Spleen (tissue), 11 donors: ENCODE data around the gene TIGIT. TPM values are rescaled to one million over a fixed set of nuclear protein-coding genes. Genes with fewer than 3 reads are reported as not detected.
"Not testable (repeated sequence)": the region's sequence is repeated elsewhere in the genome, so short reads cannot be mapped to it uniquely, and the experiment has no call there.

Experiments
- DNase-seq: peaks from one replicate; pipeline ENCODE4 v3.0.0-alpha.2; 2020
- H3K27ac ChIP-seq, 8 donors: fragments of 200-600 bp; sonication (generic) in 7 of 8; 1 replicate in 4 of 8; 2 replicates in 4 of 8; pipeline versions ENCODE4 v1.5.0 to v1.8.0; 2016 to 2021; ENCODE audit warnings: inconsistent platforms in 4 of 8, mild to moderate bottlenecking in 4 of 8, moderate library complexity in 1 of 8
- H3K27me3 ChIP-seq, 7 donors: fragments of 200-600 bp; sonication (generic) in 6 of 7; replicated peaks in 1 of 7; 1 replicate in 4 of 7; 2 replicates in 3 of 7; pipeline versions ENCODE4 v1.5.0 to v1.8.0; 2016 to 2021; ENCODE audit warnings: inconsistent platforms in 3 of 7, mild to moderate bottlenecking in 1 of 7
- H3K36me3 ChIP-seq, 6 donors: fragments of 200-600 bp; sonication (generic) in 5 of 6; 1 replicate in 4 of 6; 2 replicates in 2 of 6; pipeline versions ENCODE4 v1.5.0 to v1.8.0; 2016 to 2021; ENCODE audit warnings: inconsistent platforms in 2 of 6
- H3K4me1 ChIP-seq, 6 donors: fragments of 200-600 bp; sonication (generic) in 5 of 6; 1 replicate in 3 of 6; 2 replicates in 3 of 6; pipeline versions ENCODE4 v1.5.0 to v1.8.0; 2016 to 2021; ENCODE audit warnings: inconsistent platforms in 3 of 6
- H3K4me3 ChIP-seq, 8 donors: fragments of 200-600 bp; sonication (generic) in 7 of 8; 1 replicate in 4 of 8; 2 replicates in 4 of 8; pipeline versions ENCODE4 v1.5.0 to v1.8.0; 2016 to 2021; ENCODE audit warnings: inconsistent platforms in 4 of 8, mild to moderate bottlenecking in 4 of 8, moderate library complexity in 2 of 8
- H3K9me3 ChIP-seq, 8 donors: fragments of 200-600 bp; sonication (generic) in 7 of 8; 1 replicate in 4 of 8; 2 replicates in 4 of 8; pipeline versions ENCODE4 v1.5.0 to v1.8.0; 2016 to 2021; ENCODE audit warnings: inconsistent platforms in 4 of 8
- CTCF ChIP-seq, 11 experiments: fragments of 200-600 bp in 7 of 11; fragments of 450-650 bp in 4 of 11; sonication (generic) in 4 of 11; IDR thresholded peaks in 8 of 11; conservative IDR thresholded peaks in 3 of 11; 1 replicate in 7 of 11; 2 replicates in 4 of 11; pipeline versions ENCODE4 v1.4.0 to v1.8.0; 2016 to 2021; ENCODE audit warnings: antibody characterized with exemption in 11 of 11, inconsistent platforms in 4 of 11, mild to moderate bottlenecking in 1 of 11
- POLR2A ChIP-seq, 3 donors: fragments of 450-650 bp; IDR thresholded peaks; one replicate each; pipeline ENCODE4 v1.5.1; 2017; ENCODE audit warnings: antibody characterized with exemption in 3 of 3, mild to moderate bottlenecking in 1 of 3
- POLR2AphosphoS5 ChIP-seq, 3 donors: sonication (generic); formaldehyde crosslinking; IDR thresholded peaks; one replicate each; pipeline ENCODE4 v1.5.1; 2017; ENCODE audit warnings: antibody characterized with exemption in 3 of 3
- WGBS, 5 donors: extraction: QIAGEN DNeasy Blood & Tissue Kit in 3 of 5; methylation state at CpG; one replicate each; pipeline versions ENCODE4 v1.1.5 to v1.1.7; 2013 to 2018; 5-methylcytosine and 5-hydroxymethylcytosine counted together
- intact Hi-C: fragments of 100-400 bp; cut with DNase I; formaldehyde crosslinking; loops from one replicate; pipeline ENCODE4 v1.15.0; 2023; ENCODE audit warnings: low total_unique reads
- polyA plus RNA-seq, 3 donors: library from polyadenylated mRNA; stranded (reverse); fragments of 200-250 nt; gene quantifications; one replicate each; pipeline ENCODE4 v1.2.1, GENCODE V29; 2013
- total RNA-seq, 7 donors: library from RNA; depleted of rRNA in 3 of 7; stranded (reverse); fragments of >200 nt in 3 of 7; fragmentation: NEBNext Ultra II Directional in 4 of 7; extraction: Animal tissue kit (Norgen Biotek cat#: 25700) in 4 of 7; gene quantifications; one replicate each; pipeline versions ENCODE4 v1.1.0 to v1.2.1, GENCODE V29; 2016 to 2021
- donor health status: healthy with polysubstance abuse.
- donor health status: DM: no; HTN: no; CAD: no; lungs with moderate emphysema.
- donor health status: DM: no; HTN: no; CAD: no.
- donor health status: Bipolar disorder and iron deficiency.
- donor health status: healthy.
- donor health status: DM: no; HTN: no; CAD: no.
- donor health status: DM: yes; HTN: yes; CAD: no.

The TIGIT gene
- total and polyA plus RNA-seq, 10 donors, result 4.2 to 22.0 (median 11.3) TPM

GRCh38 chr3:114260152-114260551 is 33.7 kb upstream of the TIGIT start:
- TF ChIP-seq CTCF (IDR thresholded peaks at IDR 0.05 in 8 of 11, conservative IDR thresholded peaks at IDR 0.05 in 3 of 11) (no peak), POLR2A (IDR thresholded peaks at IDR 0.05) (no peak), POLR2AphosphoS5 (IDR thresholded peaks at IDR 0.05) (no peak)
- intact Hi-C loops, result no loop called here

GRCh38 chr3:114270019-114270418 is 23.8 kb upstream of the TIGIT start:
- intact Hi-C loops, result no loop called here
- TF ChIP-seq CTCF (IDR thresholded peaks at IDR 0.05 in 8 of 11, conservative IDR thresholded peaks at IDR 0.05 in 3 of 11) (no peak), POLR2A (IDR thresholded peaks at IDR 0.05) (no peak), POLR2AphosphoS5 (IDR thresholded peaks at IDR 0.05) (no peak)
- 84 to 95% (median 89%) methylated on average over 2 of the region's 2 CpGs for WGBS, 5 donors
- Histone ChIP-seq H3K4me3 (no peak overlapping the region), H3K27ac (no peak overlapping the region), H3K9me3 (peaks cover 0 to 32% (median 24%) of the 10 kb centered on the region in 8 donors), H3K27me3 (no peaks in the 10 kb centered on the region), H3K4me1 (no peaks in the 10 kb centered on the region), H3K36me3 (no peaks in the 10 kb centered on the region)
- no peak for DNase-seq

More at GRCh38 chr3:114260152-114260551, 33.7 kb upstream of the TIGIT start:
- Histone ChIP-seq H3K4me3 (no peak overlapping the region), H3K9me3 (peaks cover 0 to 35% (median 27%) of the 10 kb centered on the region in 8 donors), H3K27me3 (no peaks in the 10 kb centered on the region), H3K4me1 (no peaks in the 10 kb centered on the region), H3K27ac (no peak overlapping the region), H3K36me3 (no peaks in the 10 kb centered on the region)
- DNase-seq, result no peak

- 76 to 93% (median 84%) methylated on average over 1 of the region's 1 CpG for WGBS, 5 donors
- Histone ChIP-seq H3K36me3 (no peaks in the 10 kb centered on the region), H3K9me3 (peaks cover 0 to 32% (median 24%) of the 10 kb centered on the region in 8 donors), H3K27me3 (no peaks in the 10 kb centered on the region), H3K4me3 (no peak overlapping the region), H3K27ac (no peak overlapping the region), H3K4me1 (no peaks in the 10 kb centered on the region)
- intact Hi-C loops, result no loop called here
- no peak for DNase-seq
- no peak for TF ChIP-seq CTCF (IDR thresholded peaks at IDR 0.05 in 8 of 11, conservative IDR thresholded peaks at IDR 0.05 in 3 of 11)
- TF ChIP-seq POLR2AphosphoS5 (IDR thresholded peaks at IDR 0.05), result no peak
- no peak for TF ChIP-seq POLR2A (IDR thresholded peaks at IDR 0.05)
Observed at GRCh38 chr3:114272271-114272670, 21.6 kb upstream of the TIGIT start.

- intact Hi-C loops, result no loop called here
- Histone ChIP-seq H3K27me3 (no peaks in the 10 kb centered on the region), H3K9me3 (peaks cover 0 to 9% (median 4%) of the 10 kb centered on the region in 8 donors), H3K4me1 (no peaks in the 10 kb centered on the region), H3K27ac (no peak overlapping the region), H3K4me3 (no peak overlapping the region), H3K36me3 (no peaks in the 10 kb centered on the region)
- 85 to 100% (median 91%) methylated on average over 1 of the region's 1 CpG for WGBS, 5 donors
- TF ChIP-seq POLR2A (IDR thresholded peaks at IDR 0.05), result no peak
- no peak for TF ChIP-seq POLR2AphosphoS5 (IDR thresholded peaks at IDR 0.05)
- no peak for TF ChIP-seq CTCF (IDR thresholded peaks at IDR 0.05 in 8 of 11, conservative IDR thresholded peaks at IDR 0.05 in 3 of 11)
- no peak for DNase-seq
Observed at GRCh38 chr3:114274929-114275328, 18.9 kb upstream of the TIGIT start.

- 89 to 99% (median 95%) methylated on average over 7 to 26 of the region's 26 CpGs for WGBS, 5 donors
- DNase-seq, H3K4me1 ChIP-seq, H3K27me3 ChIP-seq, H3K27ac ChIP-seq, H3K4me3 ChIP-seq, H3K9me3 ChIP-seq, intact Hi-C loops, H3K36me3 ChIP-seq: not testable (repeated sequence)
Observed at GRCh38 chr3:114276856-114277255, 17.0 kb upstream of the TIGIT start.
